GM21423 (cell line): ENCODE measurements around the gene COG2.
"Not testable (repeated sequence)": the region's sequence is repeated elsewhere in the genome, so short reads cannot be mapped to it uniquely, and the experiment has no call there.

Experiments used
- ATAC-seq: cut with Tn5 transposase; IDR thresholded peaks from one replicate; pipeline ENCODE4 v1.9.1; 2021; ENCODE audit warnings: mild to moderate bottlenecking, moderate library complexity; ENCODE audit not compliant: unreplicated experiment

Gene COG2

DNA sequence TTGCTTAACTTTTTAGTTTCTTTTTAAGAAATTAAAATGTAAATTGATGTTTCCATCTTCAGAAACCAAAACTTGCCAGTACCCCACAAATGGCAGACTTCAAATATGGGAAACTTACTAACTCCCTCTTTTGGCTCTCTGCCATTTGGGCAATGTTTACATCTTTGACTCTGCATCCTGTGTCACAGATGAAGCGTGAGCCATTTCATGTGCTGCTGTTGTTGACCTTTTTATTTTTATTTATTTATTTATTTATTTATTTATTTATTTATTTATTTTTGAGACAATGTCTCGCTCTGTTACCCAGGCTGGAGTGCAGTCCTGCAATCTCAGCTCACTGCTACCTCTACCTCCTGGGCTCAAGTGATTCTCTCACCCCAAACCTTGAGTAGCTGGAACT is 16.0 kb upstream of the COG2 start:
- no peak for ATAC-seq

DNA sequence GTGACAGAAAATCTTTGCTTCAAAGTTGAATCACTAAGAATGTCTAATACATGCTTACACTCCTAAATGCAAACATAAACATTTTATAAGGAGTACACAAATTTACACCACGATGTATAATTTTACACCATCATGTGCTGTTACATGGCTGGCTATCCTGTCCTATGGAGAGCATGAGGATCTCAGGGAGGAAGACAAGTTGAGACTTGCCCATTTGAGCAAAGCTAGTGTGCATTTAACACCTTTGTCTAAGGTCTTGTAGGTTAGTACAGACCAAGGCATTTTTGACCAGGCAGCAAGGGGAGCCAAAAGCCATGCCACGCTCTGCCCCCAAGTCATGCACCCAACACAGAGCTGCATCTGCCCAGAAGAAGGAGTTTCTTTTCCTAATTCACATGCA is 14.5 kb upstream of the COG2 start:
- ATAC-seq, result no peak

DNA sequence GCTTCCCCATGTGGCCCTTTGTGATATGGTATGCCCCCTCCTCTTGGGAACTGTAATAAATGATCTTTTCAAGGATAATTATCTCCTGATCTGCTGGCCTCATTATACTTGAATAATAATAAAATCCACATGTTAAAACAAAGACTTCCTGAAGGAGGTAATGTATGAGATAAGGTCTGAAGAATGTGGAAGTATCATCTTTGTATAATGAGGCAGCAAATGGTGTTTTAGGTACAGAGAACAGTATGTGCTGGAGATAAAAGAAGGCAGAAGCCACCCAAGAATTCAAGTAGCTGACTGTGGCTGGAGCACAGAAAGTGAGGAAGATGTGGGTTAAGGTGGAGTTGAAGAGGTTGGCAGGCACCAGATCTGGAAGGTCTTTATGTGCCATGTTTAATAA is 12.8 kb upstream of the COG2 start:
- ATAC-seq, result no peak

DNA sequence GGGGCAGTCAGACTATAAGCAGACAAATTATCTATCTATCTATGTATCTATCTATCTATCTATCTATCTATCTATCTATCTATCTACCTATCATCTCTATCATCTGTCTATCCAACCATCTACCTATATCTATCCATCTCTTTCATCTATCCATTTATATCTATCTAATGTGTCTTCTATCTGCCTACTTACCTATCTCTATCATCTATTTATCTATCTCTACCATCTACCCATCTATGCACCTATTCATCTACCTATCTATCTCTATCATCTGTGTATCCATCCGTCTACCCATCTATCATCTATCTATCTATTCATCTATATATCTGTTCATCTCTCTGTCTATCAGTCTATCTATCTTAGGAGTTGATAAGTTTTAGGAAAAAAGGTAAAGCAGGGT is 10.8 kb upstream of the COG2 start:
- ATAC-seq, result no peak

DNA sequence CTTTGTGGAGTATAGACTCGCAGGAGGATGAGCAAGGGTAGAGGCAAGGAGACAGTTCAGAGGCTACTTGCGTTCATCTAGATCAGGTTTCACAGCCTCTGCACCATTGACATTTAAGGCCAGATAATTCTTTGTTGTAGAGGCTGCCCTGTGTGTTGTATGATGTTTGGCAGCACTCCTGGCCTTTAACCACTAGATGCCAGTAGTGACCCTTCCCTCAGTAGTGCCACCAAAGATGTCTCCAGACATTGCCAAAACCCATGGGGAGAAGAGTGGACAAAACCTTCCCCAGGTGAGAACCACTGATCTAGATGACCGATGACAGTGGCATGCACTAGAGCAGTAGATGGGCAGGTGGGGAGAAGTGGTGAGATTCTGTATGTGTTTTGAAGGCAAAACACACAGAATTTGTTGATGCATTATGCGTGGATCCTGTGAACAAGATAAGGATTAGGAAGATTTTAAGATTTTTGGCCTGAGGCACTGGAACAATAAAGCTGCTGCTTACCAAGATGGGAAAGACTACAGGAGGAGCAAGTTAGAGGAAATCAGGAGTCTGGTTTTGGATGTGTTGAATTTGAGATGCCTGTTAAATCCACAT is 9.9 kb upstream of the COG2 start:
- ATAC-seq, result no peak

DNA sequence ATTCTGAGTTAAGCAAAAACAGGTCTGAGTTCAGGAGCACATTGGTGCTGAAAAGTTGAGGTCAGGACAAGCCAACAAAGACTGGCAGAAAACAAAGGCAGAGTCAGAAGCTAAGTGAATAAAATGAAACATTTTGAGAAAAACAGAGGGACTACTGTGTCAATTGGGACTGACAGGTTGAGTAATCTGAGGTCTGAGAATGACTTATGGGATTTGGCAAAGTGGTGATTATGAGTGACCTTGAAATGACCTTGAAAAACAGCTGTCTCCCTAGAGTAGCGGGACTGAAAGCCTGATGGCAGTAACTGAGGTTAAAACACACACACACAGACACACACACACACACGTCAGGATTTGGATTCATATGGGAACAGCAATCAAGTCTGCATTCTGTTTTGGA is 8.8 kb upstream of the COG2 start:
- no peak for ATAC-seq

DNA sequence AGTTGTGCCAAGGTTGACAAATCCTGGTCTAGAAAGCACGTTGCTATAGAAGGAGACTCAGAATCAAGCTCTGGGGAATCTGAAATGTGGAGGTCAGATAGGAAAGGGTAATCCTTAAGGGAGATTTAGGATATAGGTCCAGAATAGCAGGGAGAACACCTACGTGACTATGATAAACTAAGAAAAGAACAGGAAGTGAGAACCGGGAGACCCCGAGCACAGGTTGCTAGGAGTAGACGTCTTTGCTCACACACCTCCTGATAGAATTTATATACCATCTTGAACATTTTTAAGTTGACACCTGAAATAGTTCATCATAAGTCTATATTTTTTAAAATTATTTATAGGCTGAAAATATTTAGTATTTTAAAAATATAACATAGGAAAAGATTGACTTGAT is 7.9 kb upstream of the COG2 start:
- ATAC-seq, result no peak

DNA sequence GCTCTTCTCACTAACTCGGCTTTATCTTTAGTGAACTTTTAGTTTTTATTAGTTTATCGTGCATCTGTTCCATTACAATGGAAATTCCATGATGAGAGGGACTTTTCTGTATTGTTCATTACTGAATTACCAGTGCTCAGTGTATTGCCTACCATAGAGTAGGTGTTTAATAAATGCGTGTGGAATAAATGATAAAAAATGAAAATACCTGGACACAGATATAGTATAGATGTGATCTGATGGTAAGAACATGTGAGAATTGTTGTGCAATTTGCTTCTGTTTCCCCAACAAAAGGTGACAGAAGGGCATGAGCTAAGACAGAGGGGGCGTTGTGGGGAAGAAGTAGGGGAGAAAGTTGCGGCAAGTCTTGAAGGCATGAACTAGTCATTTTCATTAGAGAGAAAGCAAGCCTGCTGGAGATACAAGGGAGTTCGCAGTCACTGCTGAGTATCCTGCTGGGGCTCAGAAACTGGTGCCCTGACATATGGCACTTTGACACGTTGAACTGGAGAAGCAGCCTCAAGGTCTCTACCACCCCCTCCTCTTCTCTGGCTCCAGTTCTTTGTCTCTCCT is 5.6 kb upstream of the COG2 start:
- ATAC-seq, result no peak

DNA sequence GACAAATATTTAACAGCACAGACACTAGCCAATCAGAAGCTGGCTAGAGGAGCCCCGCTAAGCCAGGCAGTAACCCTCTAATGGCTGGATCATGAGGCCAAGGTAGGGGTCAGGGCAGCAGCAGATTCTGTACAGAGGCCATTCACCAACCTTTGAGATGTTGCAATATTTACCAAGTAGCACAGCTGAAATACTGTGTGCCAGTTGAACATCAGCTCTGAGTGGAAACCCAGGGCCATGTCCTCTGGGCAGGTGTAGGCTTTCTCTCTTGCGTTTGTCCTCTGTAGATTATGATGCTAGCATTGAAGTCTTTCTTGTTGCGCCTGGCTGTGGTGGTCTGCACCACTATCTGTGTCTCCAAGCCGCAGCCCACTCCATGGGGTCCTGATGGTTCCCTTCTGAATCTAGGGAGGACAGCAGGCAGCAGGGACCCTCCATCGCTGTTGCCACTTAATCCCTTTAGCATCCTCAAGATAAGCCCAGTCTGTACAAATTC is 2.5 kb upstream of the COG2 start:
- ATAC-seq, result no peak

DNA sequence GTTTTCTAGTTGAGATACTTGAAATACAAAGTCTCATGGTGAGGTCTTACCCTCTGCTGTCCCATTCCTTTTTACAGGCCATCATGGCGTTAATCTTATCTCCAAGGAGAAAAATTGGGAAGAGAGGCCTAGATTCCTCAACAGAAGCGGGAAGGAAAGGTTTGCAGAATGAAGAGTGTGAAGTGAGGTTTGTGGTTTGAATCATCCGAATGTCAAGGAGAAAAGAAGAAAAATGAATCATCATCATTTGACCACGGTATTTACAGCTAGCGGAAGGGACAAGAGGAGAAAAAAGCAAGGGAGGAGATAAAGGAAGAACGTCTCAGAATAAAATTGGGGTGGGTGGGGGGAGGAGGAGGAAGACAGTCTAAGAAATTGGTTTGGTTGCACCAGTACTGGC is 935 bp upstream of the COG2 start:
- ATAC-seq, result no peak

DNA sequence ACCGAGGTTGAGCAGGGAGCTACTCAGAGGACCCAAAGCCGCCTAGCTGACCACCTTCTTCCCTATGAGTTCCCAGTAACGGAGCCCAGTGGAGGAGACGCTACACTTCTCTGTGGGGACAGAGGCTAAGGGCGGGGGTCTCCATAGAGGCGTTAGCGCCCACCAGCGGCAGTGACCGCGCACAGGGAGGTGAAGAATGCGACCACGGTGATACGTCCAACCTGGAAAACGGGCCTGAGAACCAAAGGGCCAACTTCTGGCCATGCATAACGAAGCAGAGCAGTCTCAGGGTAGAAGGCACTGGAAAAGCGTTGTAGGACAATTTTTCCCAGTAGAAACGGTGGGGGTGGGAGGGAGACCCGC is 400 bp upstream of the COG2 start:
- peak; percentile 7 for ATAC-seq

DNA sequence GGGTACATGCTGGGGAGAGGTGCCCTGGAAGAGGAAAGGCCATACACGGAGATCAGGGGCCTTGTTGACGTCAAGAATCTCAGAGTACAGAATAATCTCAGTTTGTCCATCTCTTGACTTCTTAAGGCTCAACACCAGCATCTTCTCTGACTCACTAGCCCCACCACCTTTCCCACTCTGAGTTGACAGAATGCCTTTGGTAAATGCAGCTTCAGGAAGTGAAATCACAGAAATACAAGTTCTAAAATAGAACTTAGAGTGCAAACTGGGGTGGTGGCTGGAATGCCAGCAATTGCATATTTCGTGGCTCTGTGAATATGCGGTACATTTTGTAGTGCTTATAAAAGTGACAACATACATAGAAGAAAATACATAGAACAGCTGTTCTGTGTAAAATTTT is 1.6 kb downstream of the COG2 start:
- no peak for ATAC-seq

DNA sequence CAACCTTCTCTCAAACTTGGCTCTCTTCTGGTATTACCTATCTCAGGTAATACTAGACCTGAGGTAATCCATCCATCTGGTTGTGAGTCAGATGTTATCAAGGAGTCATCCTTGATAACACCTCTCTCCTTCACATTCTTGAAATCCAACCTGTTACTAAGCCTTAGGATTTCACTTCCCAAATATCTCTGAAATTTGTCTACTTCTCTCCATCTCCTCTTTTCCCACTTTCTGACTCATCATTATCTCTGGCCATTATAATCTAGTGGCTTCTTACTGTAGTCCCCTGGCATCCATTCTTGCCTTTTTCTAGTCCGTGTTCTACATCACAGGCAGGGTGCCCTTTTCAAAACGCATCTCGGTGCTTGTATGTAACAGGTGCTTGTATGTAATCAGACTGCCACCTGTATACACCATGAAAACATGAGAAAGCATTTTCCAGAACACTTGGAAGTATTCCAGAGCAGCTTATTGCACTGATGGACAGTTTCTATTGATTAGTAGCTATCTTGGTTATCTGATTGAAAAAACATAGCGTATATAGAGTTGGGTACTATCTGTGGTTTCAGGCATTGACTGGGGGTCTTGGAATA is 4.5 kb downstream of the COG2 start:
- ATAC-seq, result no peak

DNA sequence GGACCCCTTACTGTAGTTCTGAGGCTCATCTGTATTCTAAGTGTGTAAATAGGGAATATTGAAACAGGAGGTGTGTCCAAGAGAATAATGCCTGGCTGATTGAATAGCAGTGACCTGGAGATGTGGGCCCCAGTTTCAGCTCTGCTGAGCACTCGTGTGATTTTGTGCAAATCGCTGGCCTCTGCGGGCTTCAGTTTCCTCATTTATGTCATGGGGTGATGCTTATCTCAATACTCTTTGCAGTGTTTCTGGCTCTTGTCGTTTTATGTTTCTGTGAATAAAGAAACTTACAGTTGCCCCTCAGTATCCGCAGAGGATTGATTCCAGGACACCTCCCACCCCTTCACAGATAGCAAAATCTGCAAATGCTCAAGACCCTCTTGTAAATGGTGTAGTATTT is 5.0 kb downstream of the COG2 start:
- ATAC-seq, result no peak

DNA sequence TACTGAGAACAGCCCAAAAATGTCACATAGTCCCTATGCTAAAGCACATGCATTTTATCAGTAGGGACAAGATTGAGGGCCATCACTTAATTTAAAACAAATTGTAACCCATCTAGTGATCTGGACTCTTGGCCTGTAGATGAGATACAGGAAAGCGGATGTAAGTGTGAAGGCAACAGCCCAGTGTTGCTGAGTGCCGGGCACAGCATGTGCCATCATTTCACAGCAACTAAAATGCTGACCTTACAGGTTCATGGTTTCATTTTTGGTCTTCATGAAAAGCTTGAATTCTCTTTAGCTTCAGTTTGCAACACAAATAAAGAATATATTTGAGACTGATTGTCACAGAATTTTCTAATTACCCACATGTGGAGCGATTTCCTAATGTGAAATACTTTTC is 5.8 kb downstream of the COG2 start:
- no peak for ATAC-seq

DNA sequence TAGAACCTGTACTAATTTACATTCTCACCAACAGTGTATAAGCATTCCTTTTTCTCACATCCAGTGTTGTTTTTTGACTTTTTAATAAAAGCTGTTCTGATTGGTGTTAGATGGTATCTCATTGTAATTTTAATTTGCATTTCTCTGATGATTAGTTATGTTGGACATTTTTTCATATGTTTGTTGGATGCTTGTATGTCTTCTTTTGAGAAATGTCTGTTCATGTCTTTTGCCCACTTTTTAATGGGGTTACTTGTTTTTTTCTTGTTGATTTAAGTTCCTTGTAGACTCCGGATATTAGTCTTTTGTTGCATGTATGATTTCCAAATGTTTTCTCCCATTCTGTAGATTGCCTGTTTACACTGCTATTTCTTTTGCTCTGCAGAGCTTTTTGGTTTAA is 8.0 kb downstream of the COG2 start:
- no peak for ATAC-seq

DNA sequence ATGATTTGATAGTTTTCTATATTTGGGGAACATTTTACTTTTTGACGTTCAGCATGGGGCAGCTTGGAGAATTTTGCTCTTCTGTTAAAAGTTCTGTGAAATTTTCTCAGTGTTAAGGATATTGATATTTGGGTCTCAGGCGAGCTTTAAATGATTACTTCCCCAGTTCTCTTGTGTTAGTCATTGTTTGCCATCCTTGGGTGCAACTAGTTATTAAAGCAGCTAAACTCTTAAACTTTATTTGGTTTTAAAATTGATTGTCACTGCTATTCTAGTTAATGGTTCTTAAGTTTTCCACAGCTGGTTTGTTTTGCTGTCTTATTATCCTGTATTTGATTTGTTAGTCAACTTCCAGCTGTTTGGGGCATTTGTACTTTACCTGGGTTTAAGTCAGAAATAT is 9.0 kb downstream of the COG2 start:
- ATAC-seq, result no peak

DNA sequence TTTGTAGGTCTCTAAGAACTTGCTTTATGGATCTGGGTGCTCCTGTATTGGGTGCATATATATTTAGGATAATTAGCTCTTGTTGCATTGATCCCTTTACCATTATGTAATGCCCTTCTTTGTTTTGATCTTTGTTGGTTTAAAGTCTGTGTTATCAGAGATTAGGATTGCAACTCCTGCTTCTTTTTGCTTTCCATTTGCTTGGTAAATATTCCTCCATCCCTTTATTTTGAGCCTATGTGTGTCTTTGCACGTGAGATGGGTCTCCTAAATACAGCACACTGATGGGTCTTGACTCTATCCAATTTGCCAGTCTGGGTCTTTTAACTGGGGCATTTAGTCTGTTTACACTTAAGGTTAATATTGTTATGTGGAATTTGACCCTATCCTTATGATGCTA is 14.4 kb downstream of the COG2 start:
- ATAC-seq, result not testable (repeated sequence)

DNA sequence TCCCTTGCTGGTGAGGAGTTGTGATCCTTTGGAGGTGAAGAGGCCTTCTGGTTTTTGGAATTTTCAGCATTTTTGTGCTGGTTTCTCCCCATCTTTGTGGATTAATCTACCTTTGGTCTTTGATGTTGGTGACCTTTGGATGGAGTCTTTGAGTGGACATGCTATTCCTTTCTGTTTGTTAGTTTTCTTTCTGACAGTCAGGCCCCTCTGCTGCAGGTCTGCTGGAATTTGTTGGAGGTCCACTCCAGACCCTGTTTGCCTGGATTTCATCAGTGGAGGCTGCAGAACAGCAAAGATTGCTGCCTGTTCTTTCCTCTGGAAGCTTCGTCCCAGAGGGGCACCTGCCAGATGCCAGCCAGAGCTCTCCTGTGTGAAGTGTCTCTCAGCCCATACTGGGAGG is 15.8 kb downstream of the COG2 start:
- ATAC-seq, result not testable (repeated sequence)

DNA sequence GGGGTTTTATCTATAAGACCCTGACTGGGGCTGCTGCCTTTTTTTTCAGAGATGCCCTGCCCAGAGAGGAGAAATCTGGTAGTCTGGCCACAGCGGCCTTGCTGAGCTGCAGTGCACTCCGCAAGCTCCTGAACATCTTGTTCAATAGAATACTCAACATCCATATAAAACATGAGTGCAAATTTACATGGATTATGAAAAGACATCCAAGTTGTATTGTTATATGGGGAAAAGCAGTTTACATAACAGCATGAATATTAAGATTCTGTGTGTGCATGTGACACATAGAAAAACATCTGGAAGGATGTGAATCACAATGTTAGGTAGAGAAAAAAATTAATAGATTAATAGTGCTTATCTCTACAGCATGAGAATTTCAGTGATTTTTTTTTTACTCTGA is 16.4 kb downstream of the COG2 start:
- ATAC-seq, result no peak

DNA sequence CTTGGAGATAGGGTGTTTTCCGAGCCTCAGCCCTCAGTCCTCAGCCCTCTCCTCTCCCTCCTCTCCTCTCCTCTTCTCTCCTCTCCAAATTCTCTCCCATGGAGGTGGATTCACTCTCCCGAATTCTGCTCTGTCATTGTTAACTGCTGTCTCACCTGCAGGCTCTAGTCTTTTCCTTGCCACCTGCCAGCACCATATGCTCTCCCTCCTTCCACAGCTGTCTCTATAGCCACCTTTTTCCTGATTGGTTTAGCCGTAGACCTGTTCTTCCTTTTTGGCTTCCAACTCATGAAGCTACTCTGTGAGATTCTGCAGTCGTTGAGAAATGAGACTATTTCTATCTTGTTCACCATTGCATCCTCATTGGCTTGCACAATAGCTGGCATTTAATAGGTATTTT is 19.7 kb downstream of the COG2 start:
- no peak for ATAC-seq

DNA sequence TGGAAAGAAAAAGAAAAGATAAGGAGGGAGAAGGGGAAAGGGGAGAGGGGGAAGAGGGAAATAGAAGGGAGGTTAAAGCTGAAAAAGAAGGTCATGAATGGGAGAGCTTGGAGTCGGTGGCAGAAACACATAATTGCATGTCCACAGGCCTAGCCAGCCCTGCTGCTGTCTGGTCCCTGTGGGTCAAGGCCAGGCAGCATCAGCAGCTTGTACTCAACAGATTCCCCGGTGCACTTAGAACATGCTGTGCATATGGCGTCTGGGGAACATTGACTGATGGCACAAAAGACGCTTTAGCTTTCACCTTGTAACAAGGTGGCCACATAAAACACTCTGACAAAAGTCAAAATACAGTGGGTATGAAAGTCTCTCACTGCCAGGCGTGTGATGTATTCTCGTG is 25.9 kb downstream of the COG2 start:
- ATAC-seq, result no peak

DNA sequence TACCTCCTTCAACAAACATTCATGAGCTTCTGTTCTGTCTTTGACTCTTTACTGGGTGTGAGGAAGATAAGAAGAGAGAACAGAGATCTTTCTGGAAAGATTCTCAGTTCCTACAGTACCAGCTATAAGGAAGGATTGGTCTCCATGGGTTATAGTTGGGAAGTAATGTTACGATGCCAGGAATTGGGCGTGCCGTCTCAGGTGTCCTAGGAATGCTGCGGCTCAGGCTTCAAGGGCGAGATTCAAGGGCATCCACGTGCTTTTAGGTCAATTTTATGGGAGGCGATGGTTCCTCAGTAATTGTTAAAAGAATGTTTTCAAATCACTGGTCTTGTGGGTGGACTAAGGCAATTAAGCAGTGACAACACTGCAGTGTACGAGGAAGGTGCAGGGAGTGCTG is 27.3 kb downstream of the COG2 start:
- ATAC-seq, result no peak
